ENCODE results near the gene FRMD4A. TPM values are rescaled to one million over a fixed set of nuclear protein-coding genes. Genes with fewer than 3 reads are reported as not detected.
"Not testable (repeated sequence)": the region's sequence is repeated elsewhere in the genome, so short reads cannot be mapped to it uniquely, and the experiment has no call there.

FRMD4A gene
- total and polyA plus RNA-seq, 12 donors, result 17.4 to 43.4 (median 30.3) TPM

- H3K27me3 ChIP-seq, result no peaks in the 10 kb centered on the region
- H3K27ac ChIP-seq, result no peak overlapping the region
- 76 to 87% methylated on average over 5 of the region's 5 CpGs for WGBS, 2 donors
- H3K4me3 ChIP-seq, result no peak overlapping the region
- peaks cover 11 to 49% (median 30%) of the 10 kb centered on the region in 9 donors for H3K4me1 ChIP-seq
- intact Hi-C loops (cut with DNase I), result loop anchor here in 1 of 10 donors (5.0 kb wide), 1 partner anchor 53 kb away; no protein-coding TSS in a partner anchor
- TF ChIP-seq, protein P1, sequence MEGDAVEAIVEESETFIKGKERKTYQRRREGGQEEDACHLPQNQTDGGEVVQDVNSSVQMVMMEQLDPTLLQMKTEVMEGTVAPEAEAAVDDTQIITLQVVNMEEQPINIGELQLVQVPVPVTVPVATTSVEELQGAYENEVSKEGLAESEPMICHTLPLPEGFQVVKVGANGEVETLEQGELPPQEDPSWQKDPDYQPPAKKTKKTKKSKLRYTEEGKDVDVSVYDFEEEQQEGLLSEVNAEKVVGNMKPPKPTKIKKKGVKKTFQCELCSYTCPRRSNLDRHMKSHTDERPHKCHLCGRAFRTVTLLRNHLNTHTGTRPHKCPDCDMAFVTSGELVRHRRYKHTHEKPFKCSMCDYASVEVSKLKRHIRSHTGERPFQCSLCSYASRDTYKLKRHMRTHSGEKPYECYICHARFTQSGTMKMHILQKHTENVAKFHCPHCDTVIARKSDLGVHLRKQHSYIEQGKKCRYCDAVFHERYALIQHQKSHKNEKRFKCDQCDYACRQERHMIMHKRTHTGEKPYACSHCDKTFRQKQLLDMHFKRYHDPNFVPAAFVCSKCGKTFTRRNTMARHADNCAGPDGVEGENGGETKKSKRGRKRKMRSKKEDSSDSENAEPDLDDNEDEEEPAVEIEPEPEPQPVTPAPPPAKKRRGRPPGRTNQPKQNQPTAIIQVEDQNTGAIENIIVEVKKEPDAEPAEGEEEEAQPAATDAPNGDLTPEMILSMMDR (IDR thresholded peaks at IDR 0.05), result no peak
- no peaks in the 10 kb centered on the region for H3K9me3 ChIP-seq
- ATAC-seq (no peak), DNase-seq (no peak)
- no peaks in the 10 kb centered on the region for H3K36me3 ChIP-seq
Observed at GRCh38 chr10:13829790-13830189, 500.9 kb downstream of the FRMD4A start.

DNA sequence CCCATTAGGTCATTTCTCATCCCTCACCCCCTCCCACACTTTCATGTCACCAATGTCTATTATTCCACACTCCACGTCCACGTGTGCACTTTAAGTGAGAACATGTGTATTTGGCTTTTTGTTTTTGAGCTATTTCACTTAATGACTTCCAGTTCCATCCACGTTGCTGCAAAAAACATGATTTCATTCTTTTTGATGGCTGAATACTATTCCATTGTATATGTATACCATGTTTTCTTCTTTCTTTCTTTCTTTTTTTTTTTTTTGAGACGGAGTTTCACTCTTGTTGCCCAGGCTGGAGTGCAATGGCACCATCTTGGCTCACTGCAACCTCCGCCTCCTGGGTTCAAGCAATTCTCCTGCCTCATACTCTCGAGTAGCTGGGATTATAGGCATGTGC, 502.4 kb downstream of the FRMD4A start:
- H3K27me3 ChIP-seq; H3K4me3 ChIP-seq; H3K9me3 ChIP-seq; H3K27ac ChIP-seq; intact Hi-C loops (cut with DNase I); H3K36me3 ChIP-seq; ATAC-seq; DNase-seq: not testable (repeated sequence)
- H3K4me1 ChIP-seq, result peaks cover 7 to 40% (median 23%) of the 10 kb centered on the region in 9 donors
- 78 to 89% methylated on average over 5 to 6 of the region's 6 CpGs for WGBS, 2 donors

DNA sequence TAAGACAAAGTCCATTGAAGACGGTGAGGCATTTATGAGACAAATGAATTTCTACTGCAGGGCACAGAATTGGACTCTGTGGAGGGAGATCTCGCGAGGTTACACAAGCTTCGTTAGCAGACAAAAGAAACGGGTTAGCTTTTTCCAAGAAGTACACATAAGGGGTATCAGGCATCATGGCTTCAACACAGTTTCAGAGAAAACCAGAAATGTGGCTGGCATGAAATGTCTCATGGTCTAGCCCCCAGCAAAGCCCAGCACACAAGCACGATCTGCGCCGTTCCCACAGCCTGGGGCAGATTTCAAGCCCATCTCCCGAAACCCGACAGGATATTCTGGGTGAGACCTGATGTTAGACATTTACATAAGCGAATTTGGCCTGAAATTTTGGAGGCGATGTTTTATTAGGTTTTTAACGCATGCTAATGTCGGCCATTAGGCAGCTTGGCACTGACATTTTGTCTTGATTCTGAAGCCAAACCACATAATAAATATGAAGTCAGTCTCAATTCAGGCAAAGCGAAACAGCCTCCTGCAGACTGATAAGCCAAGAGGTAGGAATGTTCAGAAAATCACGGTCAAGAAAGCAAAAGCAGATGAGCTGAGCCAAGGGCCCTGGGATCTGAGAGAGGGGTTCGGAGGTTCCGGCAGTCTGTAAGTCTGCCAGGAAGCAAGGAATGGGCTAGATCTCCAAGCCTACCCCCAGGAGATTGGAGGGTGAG, 503.5 kb downstream of the FRMD4A start:
- Histone ChIP-seq H3K27ac (no peak overlapping the region), H3K4me3 (no peak overlapping the region)
- no peak for ATAC-seq

DNA sequence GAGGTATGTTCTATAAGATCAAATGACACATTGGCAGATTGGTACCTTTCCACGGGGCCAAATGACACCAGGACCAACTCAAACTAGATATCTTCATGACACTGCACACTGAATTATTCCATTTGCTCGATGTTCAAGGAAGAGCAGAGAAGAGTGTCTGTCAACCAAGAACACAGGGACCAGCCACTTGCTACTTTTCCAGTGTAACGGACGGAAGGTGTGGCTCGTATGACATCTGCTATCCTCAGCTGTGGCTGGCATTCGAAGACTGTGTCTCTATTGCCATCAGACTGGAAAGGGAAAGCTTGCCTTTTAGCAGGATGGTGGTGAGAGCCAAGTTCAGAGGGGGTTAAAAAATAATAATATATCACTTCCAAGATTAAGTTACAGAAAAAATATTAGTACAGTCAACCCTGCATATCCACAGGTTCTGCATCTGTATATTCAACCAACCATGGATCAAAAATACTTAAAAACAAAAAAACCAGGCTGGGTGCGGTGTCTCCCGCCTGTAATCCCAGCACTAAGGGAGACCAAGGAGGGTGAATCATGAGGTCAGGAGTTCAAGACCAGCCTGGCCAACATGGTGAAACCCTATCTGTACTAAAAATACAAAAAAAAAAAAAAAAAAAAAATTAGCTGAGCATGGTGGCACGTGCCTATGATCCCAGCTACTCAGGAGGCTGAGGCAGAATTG, 506.9 kb downstream of the FRMD4A start:
- no peak overlapping the region for H3K4me3 ChIP-seq
- no peak overlapping the region for H3K27ac ChIP-seq
- WGBS, 2 donors, result 90 to 92% methylated on average over 9 of the region's 9 CpGs
- TF ChIP-seq, protein P1 (IDR thresholded peaks at IDR 0.05), result no peak
- peaks cover 0 to 47% (median 20%) of the 10 kb centered on the region in 9 donors for H3K4me1 ChIP-seq
- no peaks in the 10 kb centered on the region for H3K27me3 ChIP-seq
- DNase-seq (no peak), ATAC-seq (no peak)
- H3K9me3 ChIP-seq, result no peaks in the 10 kb centered on the region
- intact Hi-C loops (cut with DNase I), result no loop called here
- H3K36me3 ChIP-seq, result peaks cover 0 to 6% (median 0%) of the 10 kb centered on the region in 9 donors

More for the DNA sequence above, 503.5 kb downstream of the FRMD4A start:
- peaks cover 7 to 43% (median 17%) of the 10 kb centered on the region in 9 donors for H3K4me1 ChIP-seq
- no peaks in the 10 kb centered on the region for H3K27me3 ChIP-seq
- intact Hi-C loops (cut with DNase I), result no loop called here
- peaks cover 0 to 6% (median 0%) of the 10 kb centered on the region in 9 donors for H3K36me3 ChIP-seq
- DNase-seq, result no peak
- 85 to 90% methylated on average over 18 of the region's 18 CpGs for WGBS, 2 donors
- TF ChIP-seq, protein P1 (IDR thresholded peaks at IDR 0.05), result no peak
- H3K9me3 ChIP-seq, result no peaks in the 10 kb centered on the region

Measured in heart right ventricle (tissue), 16 donors.